HL-60 (cell line): ENCODE data around the gene MEPCE.

ENCODE experiments used
- DNase-seq, 2 experiments: peaks; one replicate each; pipeline ENCODE4 v3.0.0-alpha.2; 2010 to 2020; ENCODE audit warnings: low read depth in 1 of 2, low spot score in 1 of 2
- H3K27ac ChIP-seq: fragments of 250-450 bp; sonication (Bioruptor Pico); replicated peaks from 2 replicates; pipeline ENCODE4 v1.5.1; 2020; ENCODE audit warnings: mild to moderate bottlenecking, moderate library complexity
- H3K27me3 ChIP-seq: fragments of 250-450 bp; sonication (Bioruptor Pico); 2 replicates; pipeline ENCODE4 v1.5.1; 2021; ENCODE audit warnings: mild to moderate bottlenecking, moderate library complexity; ENCODE audit not compliant: insufficient read depth, poor library complexity, severe bottlenecking
- H3K4me3 ChIP-seq: replicated peaks from 2 replicates; pipeline ENCODE4 v1.5.1; 2011; ENCODE audit warnings: mild to moderate bottlenecking, control low read depth, low read length; ENCODE audit not compliant: insufficient read depth
- GABPA ChIP-seq: IDR thresholded peaks from 2 replicates; pipeline ENCODE4 v1.6.1; 2012; ENCODE audit warnings: low read depth
- POLR2AphosphoS5 ChIP-seq: IDR thresholded peaks from 2 replicates; pipeline ENCODE4 v1.6.1; 2012; ENCODE audit warnings: low read depth
- SPI1 ChIP-seq: IDR thresholded peaks from 2 replicates; pipeline ENCODE4 v1.6.1; 2012; ENCODE audit warnings: low read depth, mild to moderate bottlenecking, borderline replicate concordance
- TF ChIP-seq, protein P1 (sequence below): IDR thresholded peaks from one replicate; pipeline ENCODE4 v1.5.1; 2011; ENCODE audit warnings: low read length, control low read depth, inconsistent platforms; ENCODE audit not compliant: insufficient read depth
- TF ChIP-seq, protein P2 (sequence below): IDR thresholded peaks from 2 replicates; pipeline ENCODE4 v1.6.1; 2012; ENCODE audit warnings: low read depth; ENCODE audit not compliant: insufficient replicate concordance

The MEPCE gene

GRCh38 chr7:100430493-100431285, 1.1 kb downstream of the MEPCE start:
- Histone ChIP-seq H3K27me3 (no peaks in the 10 kb centered on the region), H3K27ac (peak overlapping the region; percentile 98), H3K4me3 (peak overlapping the region; percentile 69)
- DNase-seq, result peak in 1 of 2 experiments; percentile 49
- no peak for TF ChIP-seq GABPA
- TF ChIP-seq, protein P1, sequence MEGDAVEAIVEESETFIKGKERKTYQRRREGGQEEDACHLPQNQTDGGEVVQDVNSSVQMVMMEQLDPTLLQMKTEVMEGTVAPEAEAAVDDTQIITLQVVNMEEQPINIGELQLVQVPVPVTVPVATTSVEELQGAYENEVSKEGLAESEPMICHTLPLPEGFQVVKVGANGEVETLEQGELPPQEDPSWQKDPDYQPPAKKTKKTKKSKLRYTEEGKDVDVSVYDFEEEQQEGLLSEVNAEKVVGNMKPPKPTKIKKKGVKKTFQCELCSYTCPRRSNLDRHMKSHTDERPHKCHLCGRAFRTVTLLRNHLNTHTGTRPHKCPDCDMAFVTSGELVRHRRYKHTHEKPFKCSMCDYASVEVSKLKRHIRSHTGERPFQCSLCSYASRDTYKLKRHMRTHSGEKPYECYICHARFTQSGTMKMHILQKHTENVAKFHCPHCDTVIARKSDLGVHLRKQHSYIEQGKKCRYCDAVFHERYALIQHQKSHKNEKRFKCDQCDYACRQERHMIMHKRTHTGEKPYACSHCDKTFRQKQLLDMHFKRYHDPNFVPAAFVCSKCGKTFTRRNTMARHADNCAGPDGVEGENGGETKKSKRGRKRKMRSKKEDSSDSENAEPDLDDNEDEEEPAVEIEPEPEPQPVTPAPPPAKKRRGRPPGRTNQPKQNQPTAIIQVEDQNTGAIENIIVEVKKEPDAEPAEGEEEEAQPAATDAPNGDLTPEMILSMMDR, result no peak
- TF ChIP-seq POLR2AphosphoS5, result no peak
- TF ChIP-seq SPI1, result no peak
- TF ChIP-seq, protein P2, sequence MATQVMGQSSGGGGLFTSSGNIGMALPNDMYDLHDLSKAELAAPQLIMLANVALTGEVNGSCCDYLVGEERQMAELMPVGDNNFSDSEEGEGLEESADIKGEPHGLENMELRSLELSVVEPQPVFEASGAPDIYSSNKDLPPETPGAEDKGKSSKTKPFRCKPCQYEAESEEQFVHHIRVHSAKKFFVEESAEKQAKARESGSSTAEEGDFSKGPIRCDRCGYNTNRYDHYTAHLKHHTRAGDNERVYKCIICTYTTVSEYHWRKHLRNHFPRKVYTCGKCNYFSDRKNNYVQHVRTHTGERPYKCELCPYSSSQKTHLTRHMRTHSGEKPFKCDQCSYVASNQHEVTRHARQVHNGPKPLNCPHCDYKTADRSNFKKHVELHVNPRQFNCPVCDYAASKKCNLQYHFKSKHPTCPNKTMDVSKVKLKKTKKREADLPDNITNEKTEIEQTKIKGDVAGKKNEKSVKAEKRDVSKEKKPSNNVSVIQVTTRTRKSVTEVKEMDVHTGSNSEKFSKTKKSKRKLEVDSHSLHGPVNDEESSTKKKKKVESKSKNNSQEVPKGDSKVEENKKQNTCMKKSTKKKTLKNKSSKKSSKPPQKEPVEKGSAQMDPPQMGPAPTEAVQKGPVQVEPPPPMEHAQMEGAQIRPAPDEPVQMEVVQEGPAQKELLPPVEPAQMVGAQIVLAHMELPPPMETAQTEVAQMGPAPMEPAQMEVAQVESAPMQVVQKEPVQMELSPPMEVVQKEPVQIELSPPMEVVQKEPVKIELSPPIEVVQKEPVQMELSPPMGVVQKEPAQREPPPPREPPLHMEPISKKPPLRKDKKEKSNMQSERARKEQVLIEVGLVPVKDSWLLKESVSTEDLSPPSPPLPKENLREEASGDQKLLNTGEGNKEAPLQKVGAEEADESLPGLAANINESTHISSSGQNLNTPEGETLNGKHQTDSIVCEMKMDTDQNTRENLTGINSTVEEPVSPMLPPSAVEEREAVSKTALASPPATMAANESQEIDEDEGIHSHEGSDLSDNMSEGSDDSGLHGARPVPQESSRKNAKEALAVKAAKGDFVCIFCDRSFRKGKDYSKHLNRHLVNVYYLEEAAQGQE, result no peak

DNA sequence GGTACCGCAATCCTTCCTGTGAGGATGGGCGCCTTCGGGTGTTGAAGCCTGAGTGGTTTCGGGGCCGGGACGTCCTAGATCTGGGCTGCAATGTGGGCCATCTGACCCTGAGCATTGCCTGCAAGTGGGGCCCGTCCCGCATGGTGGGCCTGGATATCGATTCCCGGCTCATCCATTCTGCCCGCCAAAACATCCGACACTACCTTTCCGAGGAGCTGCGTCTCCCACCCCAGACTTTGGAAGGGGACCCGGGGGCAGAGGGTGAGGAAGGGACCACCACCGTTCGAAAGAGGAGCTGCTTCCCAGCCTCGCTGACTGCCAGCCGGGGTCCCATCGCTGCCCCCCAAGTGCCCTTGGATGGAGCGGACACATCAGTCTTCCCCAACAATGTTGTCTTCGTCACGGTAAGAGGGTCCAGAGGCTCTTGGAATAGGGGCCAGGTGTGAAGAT, 1.7 kb downstream of the MEPCE start:
- TF ChIP-seq POLR2AphosphoS5 (no peak; the same call in 1 of the 2 replicates), GABPA (no peak)
- TF ChIP-seq, protein P2, result no peak
- TF ChIP-seq, protein P1, result no peak
- Histone ChIP-seq H3K4me3 (peak overlapping the region; percentile 69), H3K27me3 (no peaks in the 10 kb centered on the region), H3K27ac (no peak overlapping the region; the same call in 1 of the 2 replicates)
- DNase-seq, result no peak

DNA sequence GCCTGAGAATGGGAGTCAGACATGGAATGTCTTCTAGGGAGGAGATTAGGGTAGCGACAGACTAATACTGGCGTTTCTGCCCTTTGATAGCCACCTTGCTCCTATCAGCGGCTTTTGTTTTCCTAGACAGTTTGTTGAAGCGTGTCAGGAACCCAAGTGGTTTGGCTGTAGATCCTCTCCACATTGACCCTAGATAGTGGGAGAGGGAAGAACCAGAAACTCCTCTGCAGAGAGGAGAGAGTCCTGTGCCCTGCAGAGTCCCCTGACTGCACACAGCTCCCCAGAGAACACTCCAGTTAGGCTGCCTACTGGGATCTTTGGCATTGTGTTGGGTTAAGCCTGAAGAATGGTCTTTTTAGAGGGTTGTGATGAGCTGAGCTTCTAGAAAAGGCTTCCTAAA, 2.4 kb downstream of the MEPCE start:
- peak overlapping the region; percentile 4; the same call in 1 of the 2 replicates for H3K27ac ChIP-seq
- DNase-seq, result no peak
- TF ChIP-seq, protein P2, result no peak
- no peak for TF ChIP-seq POLR2AphosphoS5
- TF ChIP-seq GABPA, result no peak
- TF ChIP-seq SPI1, result no peak
- no peaks in the 10 kb centered on the region for H3K27me3 ChIP-seq
- H3K4me3 ChIP-seq, result no peak overlapping the region
